Panc1 (cell line): ENCODE results near the gene PVRIG. TPM values are rescaled to one million over a fixed set of nuclear protein-coding genes. Genes with fewer than 3 reads are reported as not detected.

Source experiments
- ATAC-seq: fragments of 200-7000 bp; cut with Tn5 transposase; 2 replicates; pipeline ENCODE4 v1.9.1; 2020; ENCODE audit warnings: mild to moderate bottlenecking, moderate library complexity
- BruUV-seq: library from RNA; stranded (reverse); fragments of 400-500 nt; replicated peaks from 2 replicates; lab custom pipeline; 2021; lab: Mats Ljungman, UMichigan
- CTCF ChIA-PET: fragments of 300-600 bp; sonication (Branson Sonifier 250); formaldehyde crosslinking; loops from one replicate; lab custom pipeline; 2022; ENCODE audit warnings: antibody characterized with exemption; lab: Charles Lee
- POLR2A ChIA-PET: fragments of 300-600 bp; sonication (Branson Sonifier 250); formaldehyde crosslinking; loops from one replicate; lab custom pipeline; 2022; ENCODE audit warnings: antibody characterized with exemption; lab: Charles Lee
- DNase-seq: peaks from one replicate; pipeline ENCODE4 v3.0.0-alpha.2; 2010; ENCODE audit warnings: low read depth, low spot score
- H3K27ac ChIP-seq: 2 replicates; pipeline ENCODE4 v1.5.1; 2011; ENCODE audit warnings: mild to moderate bottlenecking, low read length, inconsistent platforms
- H3K27me3 ChIP-seq: fragments of 200-500 bp; sonication (Bioruptor generic); 2 replicates; pipeline ENCODE4 v1.6.0; 2014; ENCODE audit warnings: low read length, inconsistent platforms; ENCODE audit not compliant: control insufficient read depth, insufficient read depth
- H3K36me3 ChIP-seq: fragments of 200-500 bp; sonication (Bioruptor generic); 2 replicates; pipeline ENCODE4 v1.5.1; 2014; ENCODE audit warnings: inconsistent platforms, mild to moderate bottlenecking, low read length, moderate library complexity; ENCODE audit not compliant: control insufficient read depth, insufficient read depth
- H3K4me1 ChIP-seq: 2 replicates; pipeline ENCODE4 v1.5.1; 2011; ENCODE audit warnings: inconsistent platforms, mild to moderate bottlenecking, low read length, moderate library complexity; ENCODE audit not compliant: control insufficient read depth, insufficient read depth
- H3K4me3 ChIP-seq, 2 experiments: 2 replicates each; pipeline ENCODE4 v1.5.1; 2011 to 2012; ENCODE audit warnings: low read depth in 2 of 2, low read length in 2 of 2, mild to moderate bottlenecking in 2 of 2, inconsistent platforms in 1 of 2, moderate library complexity in 1 of 2
- H3K9me3 ChIP-seq: fragments of 200-500 bp; sonication (Bioruptor generic); 2 replicates; pipeline ENCODE4 v1.5.1; 2014; ENCODE audit warnings: low read depth, mild to moderate bottlenecking, inconsistent platforms, low read length, moderate library complexity; ENCODE audit not compliant: control insufficient read depth, insufficient read depth
- POLR2AphosphoS5 ChIP-seq: IDR thresholded peaks from 2 replicates; pipeline ENCODE4 v1.6.1; 2012; ENCODE audit warnings: mild to moderate bottlenecking, low read depth, low read length, moderate library complexity
- SIN3A ChIP-seq: IDR thresholded peaks from 2 replicates; pipeline ENCODE4 v1.6.1; 2012; ENCODE audit warnings: low read depth, mild to moderate bottlenecking, low read length, moderate library complexity, borderline replicate concordance; ENCODE audit not compliant: insufficient read depth
- TCF7L2 ChIP-seq: IDR thresholded peaks from 2 replicates; pipeline ENCODE4 v1.6.1; 2011; ENCODE audit warnings: mild to moderate bottlenecking, low read depth, low read length, inconsistent platforms
- in situ Hi-C: cut with HindIII; loops from 2 replicates; pipeline ENCODE4 v1.10.0; 2016; ENCODE audit warnings: low sequenced_read_pairs, low pct_unique_long_range_greater_than_20kb
- intact Hi-C: fragments of 100-400 bp; cut with micrococcal nuclease; formaldehyde crosslinking; loops from one replicate; pipeline ENCODE4 v1.10.0; 2022; ENCODE audit not compliant: unreplicated experiment
- total RNA-seq: library from RNA; stranded (reverse); gene quantifications from one replicate; pipeline ENCODE4 v1.2.1, GENCODE V29; 2021; ENCODE audit not compliant: unreplicated experiment
- TF ChIP-seq, protein P1 (sequence below), 2 experiments: IDR thresholded peaks; 2 replicates each; pipeline ENCODE4 v1.6.1; 2011 to 2012; ENCODE audit warnings: low read depth in 2 of 2, control low read depth in 1 of 2, low read length in 1 of 2, mild to moderate bottlenecking in 1 of 2, moderate library complexity in 1 of 2; ENCODE audit not compliant: insufficient read depth in 1 of 2
- TF ChIP-seq, protein P2 (sequence below): fragments of 450-650 bp; IDR thresholded peaks from 2 replicates; pipeline ENCODE4 v1.5.1; 2017; ENCODE audit warnings: mild to moderate bottlenecking

Gene PVRIG
- total RNA-seq, 1 experiment from 2014 or later, result not detected

DNA sequence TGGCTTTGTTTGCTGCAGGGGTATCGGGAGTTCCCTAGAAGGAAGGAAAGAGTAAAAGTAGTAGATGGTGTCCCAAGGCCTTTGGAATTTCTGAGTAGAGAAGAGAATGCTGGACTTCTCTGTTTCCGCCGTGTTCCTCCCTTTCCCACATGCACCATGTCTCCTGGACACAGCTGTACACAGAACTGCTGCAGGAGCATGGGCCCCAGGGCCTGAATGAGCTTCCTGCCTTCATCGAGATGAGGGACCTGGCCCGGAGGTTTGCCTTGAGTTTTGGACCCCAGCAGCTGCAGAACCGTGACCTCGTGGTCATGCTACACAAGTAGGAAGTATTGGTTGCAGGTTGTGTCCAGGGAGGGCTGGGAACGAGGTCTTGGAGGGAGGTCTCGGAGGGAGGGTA, 15.3 kb upstream of the PVRIG start:
- no peak for TF ChIP-seq SIN3A
- H3K27ac ChIP-seq, result no peak overlapping the region
- ATAC-seq, result no peak
- peaks cover 10% of the 10 kb centered on the region; the same call in 1 of the 2 replicates for H3K27me3 ChIP-seq
- intact Hi-C loops, result no loop called here
- no TSS peak for BruUV-seq
- CTCF ChIA-PET, result interaction anchor here (1.2 kb wide), 1 partner anchor 72 kb away, joined by 3 read pairs; no protein-coding TSS in a partner anchor
- in situ Hi-C loops, result no loop called here
- H3K4me1 ChIP-seq, result no peaks in the 10 kb centered on the region; the same call in 1 of the 2 replicates
- H3K36me3 ChIP-seq, result no peaks in the 10 kb centered on the region
- no peaks in the 10 kb centered on the region for H3K9me3 ChIP-seq
- POLR2A ChIA-PET, result interaction anchor here (0.5 kb wide), 1 partner anchor 103 kb away, joined by 13 read pairs; the partner anchor contains the start of genes AP4M1 and MCM7
- no peak overlapping the region for H3K4me3 ChIP-seq
- no peak for DNase-seq

DNA sequence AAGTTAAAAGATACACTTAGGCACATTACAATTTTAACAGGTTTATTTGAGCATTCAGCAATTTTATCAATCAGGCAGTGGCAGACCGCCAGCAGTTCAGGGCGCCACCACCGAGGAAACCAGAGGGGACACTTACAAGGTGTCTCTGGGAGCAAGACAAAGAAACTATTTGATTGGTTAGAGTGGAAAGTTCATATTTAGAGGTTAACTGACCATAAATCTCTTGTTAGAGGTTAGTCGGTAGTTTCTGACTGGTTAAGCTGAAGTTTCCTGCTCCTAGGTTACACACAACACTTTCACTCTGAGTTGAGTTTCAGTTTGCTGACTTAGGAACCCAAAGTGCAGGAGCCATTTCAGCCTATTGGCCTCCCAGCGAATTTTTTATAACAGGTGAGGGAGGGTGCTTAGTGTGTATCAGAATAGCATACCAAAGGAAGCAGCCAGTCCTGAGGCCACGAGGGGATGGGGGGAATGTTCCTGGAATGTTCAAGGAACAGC, 10.8 kb upstream of the PVRIG start:
- DNase-seq (no peak), ATAC-seq (0 out of 2 replicates have a peak, but pooled peaks have one; percentile 27)
- Histone ChIP-seq H3K36me3 (no peaks in the 10 kb centered on the region), H3K9me3 (no peaks in the 10 kb centered on the region), H3K4me1 (no peaks in the 10 kb centered on the region), H3K27ac (no peak overlapping the region), H3K27me3 (no peaks in the 10 kb centered on the region; the same call in none of the 2 replicates), H3K4me3 (no peak overlapping the region)
- no peak for TF ChIP-seq SIN3A
- no peak for TF ChIP-seq TCF7L2
- TF ChIP-seq, protein P1, sequence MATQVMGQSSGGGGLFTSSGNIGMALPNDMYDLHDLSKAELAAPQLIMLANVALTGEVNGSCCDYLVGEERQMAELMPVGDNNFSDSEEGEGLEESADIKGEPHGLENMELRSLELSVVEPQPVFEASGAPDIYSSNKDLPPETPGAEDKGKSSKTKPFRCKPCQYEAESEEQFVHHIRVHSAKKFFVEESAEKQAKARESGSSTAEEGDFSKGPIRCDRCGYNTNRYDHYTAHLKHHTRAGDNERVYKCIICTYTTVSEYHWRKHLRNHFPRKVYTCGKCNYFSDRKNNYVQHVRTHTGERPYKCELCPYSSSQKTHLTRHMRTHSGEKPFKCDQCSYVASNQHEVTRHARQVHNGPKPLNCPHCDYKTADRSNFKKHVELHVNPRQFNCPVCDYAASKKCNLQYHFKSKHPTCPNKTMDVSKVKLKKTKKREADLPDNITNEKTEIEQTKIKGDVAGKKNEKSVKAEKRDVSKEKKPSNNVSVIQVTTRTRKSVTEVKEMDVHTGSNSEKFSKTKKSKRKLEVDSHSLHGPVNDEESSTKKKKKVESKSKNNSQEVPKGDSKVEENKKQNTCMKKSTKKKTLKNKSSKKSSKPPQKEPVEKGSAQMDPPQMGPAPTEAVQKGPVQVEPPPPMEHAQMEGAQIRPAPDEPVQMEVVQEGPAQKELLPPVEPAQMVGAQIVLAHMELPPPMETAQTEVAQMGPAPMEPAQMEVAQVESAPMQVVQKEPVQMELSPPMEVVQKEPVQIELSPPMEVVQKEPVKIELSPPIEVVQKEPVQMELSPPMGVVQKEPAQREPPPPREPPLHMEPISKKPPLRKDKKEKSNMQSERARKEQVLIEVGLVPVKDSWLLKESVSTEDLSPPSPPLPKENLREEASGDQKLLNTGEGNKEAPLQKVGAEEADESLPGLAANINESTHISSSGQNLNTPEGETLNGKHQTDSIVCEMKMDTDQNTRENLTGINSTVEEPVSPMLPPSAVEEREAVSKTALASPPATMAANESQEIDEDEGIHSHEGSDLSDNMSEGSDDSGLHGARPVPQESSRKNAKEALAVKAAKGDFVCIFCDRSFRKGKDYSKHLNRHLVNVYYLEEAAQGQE (IDR thresholded peaks at IDR 0.05; ENCODE audit: insufficient read depth in 1 of 2, low read depth in 2 of 2, low read length in 1 of 2), result no peak
- TF ChIP-seq, protein P2, sequence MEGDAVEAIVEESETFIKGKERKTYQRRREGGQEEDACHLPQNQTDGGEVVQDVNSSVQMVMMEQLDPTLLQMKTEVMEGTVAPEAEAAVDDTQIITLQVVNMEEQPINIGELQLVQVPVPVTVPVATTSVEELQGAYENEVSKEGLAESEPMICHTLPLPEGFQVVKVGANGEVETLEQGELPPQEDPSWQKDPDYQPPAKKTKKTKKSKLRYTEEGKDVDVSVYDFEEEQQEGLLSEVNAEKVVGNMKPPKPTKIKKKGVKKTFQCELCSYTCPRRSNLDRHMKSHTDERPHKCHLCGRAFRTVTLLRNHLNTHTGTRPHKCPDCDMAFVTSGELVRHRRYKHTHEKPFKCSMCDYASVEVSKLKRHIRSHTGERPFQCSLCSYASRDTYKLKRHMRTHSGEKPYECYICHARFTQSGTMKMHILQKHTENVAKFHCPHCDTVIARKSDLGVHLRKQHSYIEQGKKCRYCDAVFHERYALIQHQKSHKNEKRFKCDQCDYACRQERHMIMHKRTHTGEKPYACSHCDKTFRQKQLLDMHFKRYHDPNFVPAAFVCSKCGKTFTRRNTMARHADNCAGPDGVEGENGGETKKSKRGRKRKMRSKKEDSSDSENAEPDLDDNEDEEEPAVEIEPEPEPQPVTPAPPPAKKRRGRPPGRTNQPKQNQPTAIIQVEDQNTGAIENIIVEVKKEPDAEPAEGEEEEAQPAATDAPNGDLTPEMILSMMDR, result no peak
- no peak for TF ChIP-seq POLR2AphosphoS5
- ChIA-PET POLR2A (no interaction called here), CTCF (no interaction called here)
- no TSS peak for BruUV-seq
- intact Hi-C loops (no loop called here), in situ Hi-C loops (no loop called here)

DNA sequence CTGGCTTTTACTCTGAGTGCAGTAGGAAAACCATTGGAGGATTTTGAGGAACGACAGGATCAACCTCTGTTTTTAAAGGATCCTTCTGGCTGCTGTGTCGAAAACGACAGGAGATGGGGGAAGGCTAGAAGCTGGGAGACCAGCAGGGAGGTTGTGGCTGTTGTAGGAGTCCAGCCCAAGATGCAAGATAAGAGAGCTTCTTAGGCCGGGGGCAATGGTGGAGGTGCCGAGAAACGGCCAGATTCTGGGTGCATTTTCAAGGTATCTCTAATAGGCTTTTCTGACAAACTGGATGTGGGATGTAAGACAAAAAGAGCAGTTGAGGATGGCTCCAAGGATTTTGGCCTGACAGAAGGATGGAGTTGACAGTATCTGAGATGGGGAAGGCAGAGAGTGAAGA, 10.3 kb upstream of the PVRIG start:
- Histone ChIP-seq H3K4me1 (no peaks in the 10 kb centered on the region), H3K9me3 (no peaks in the 10 kb centered on the region), H3K27ac (no peak overlapping the region), H3K27me3 (no peaks in the 10 kb centered on the region; the same call in none of the 2 replicates), H3K36me3 (no peaks in the 10 kb centered on the region), H3K4me3 (no peak overlapping the region)
- ChIA-PET CTCF (no interaction called here), POLR2A (no interaction called here)
- no peak for ATAC-seq
- BruUV-seq, result no TSS peak
- no peak for DNase-seq
- intact Hi-C loops (no loop called here), in situ Hi-C loops (no loop called here)
- TF ChIP-seq POLR2AphosphoS5 (no peak), TCF7L2 (no peak), SIN3A (no peak)
- TF ChIP-seq, protein P1 (IDR thresholded peaks at IDR 0.05; ENCODE audit: insufficient read depth in 1 of 2, low read depth in 2 of 2, low read length in 1 of 2), result no peak
- TF ChIP-seq, protein P2, result no peak
